Neural progenitor cell (in vitro differentiated cells): ENCODE measurements around the gene UBE2QL1.

Source experiments
- CTCF ChIP-seq: fragments of 200-600 bp; sonication (generic); IDR thresholded peaks from 2 replicates; pipeline ENCODE4 v1.5.1; 2017; ENCODE audit warnings: antibody characterized with exemption, mild to moderate bottlenecking
- EZH2 ChIP-seq: fragments of 200-600 bp; sonication (generic); IDR thresholded peaks from 2 replicates; pipeline ENCODE4 v1.6.1; 2017; ENCODE audit warnings: antibody characterized with exemption, mild to moderate bottlenecking, moderate library complexity

DNA sequence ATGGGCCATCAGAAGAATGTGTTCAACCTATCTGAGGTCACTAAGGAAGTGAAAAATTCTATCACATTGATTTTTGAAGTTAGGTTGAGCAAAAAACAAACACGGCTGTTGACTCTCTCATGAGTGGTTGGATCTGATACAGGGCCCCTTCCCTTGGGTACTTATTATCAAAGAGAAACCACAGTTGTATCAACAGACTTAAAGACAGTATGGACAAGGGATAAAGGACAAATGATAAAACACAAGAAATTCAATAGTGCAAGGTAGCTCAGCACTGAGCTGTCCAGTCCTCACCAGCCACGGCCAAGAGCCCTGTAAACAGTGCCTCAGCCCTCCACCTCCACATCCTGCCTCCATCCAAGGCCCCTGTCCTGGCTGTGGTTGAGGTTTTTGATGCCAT, 86.9 kb downstream of the UBE2QL1 start:
- TF ChIP-seq CTCF (no peak), EZH2 (no peak)
